NB4 (cell line): ENCODE results near the gene ACSS3.
"Not testable (repeated sequence)": the region's sequence is repeated elsewhere in the genome, so short reads cannot be mapped to it uniquely, and the experiment has no call there.

ENCODE experiments used
- DNase-seq: peaks from one replicate; pipeline ENCODE4 v3.0.0; 2010; ENCODE audit warnings: low read depth
- H3K4me3 ChIP-seq: one replicate; pipeline ENCODE4 v1.5.1; 2011; ENCODE audit warnings: mild to moderate bottlenecking, low read depth, low read length, moderate library complexity
- MYC ChIP-seq: IDR thresholded peaks from 2 replicates; pipeline ENCODE4 v1.6.1; 2011; ENCODE audit warnings: low read depth, low read length
- POLR2A ChIP-seq: IDR thresholded peaks from 2 replicates; pipeline ENCODE4 v1.6.1; 2011; ENCODE audit warnings: mild to moderate bottlenecking; ENCODE audit not compliant: insufficient read length; ENCODE audit errors: extremely low read depth
- TF ChIP-seq, protein P1 (sequence below): IDR thresholded peaks from one replicate; pipeline ENCODE4 v1.5.1; 2012; ENCODE audit warnings: low read depth, low read length
- TF ChIP-seq, protein P2 (sequence below): IDR thresholded peaks from 2 replicates; pipeline ENCODE4 v1.6.1; 2011; ENCODE audit warnings: low read depth, low read length

The ACSS3 gene

DNA sequence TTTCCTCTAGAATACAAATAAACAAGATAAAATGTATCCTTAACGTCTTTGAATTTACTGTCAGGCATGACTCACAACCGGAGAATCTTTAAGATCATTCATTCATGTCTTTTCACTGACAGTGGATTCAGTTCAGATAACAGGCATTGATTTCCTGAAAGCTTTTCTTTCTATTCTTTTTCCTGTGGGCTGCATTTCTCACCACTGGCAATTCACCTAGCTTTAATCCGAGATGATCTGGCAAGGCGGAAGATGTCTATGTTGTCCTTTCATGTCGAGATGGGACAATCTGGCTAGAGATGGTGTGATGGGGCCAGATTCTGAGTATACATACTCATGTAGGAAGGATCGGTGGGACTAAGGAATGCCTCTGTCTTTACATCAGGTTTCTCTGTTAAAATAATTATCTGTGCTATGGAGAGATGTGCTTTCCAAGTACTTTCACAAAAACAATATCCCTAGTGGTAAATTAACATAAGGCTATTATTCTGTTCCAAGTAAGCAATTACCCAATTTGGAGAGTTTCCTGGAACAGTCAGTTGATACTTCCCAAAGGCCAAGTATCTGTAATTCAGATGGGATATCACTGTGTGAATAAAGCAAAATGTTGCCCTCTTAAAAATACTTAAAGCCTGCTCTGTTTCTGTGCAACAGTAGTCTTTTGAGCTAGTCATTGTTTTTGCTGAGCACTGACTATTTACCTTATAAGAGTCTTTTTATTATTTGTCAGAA is 17.8 kb downstream of the ACSS3 start:
- no peak overlapping the region for H3K4me3 ChIP-seq
- no peak for DNase-seq
- TF ChIP-seq, protein P1, sequence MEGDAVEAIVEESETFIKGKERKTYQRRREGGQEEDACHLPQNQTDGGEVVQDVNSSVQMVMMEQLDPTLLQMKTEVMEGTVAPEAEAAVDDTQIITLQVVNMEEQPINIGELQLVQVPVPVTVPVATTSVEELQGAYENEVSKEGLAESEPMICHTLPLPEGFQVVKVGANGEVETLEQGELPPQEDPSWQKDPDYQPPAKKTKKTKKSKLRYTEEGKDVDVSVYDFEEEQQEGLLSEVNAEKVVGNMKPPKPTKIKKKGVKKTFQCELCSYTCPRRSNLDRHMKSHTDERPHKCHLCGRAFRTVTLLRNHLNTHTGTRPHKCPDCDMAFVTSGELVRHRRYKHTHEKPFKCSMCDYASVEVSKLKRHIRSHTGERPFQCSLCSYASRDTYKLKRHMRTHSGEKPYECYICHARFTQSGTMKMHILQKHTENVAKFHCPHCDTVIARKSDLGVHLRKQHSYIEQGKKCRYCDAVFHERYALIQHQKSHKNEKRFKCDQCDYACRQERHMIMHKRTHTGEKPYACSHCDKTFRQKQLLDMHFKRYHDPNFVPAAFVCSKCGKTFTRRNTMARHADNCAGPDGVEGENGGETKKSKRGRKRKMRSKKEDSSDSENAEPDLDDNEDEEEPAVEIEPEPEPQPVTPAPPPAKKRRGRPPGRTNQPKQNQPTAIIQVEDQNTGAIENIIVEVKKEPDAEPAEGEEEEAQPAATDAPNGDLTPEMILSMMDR: no peak
- no peak for TF ChIP-seq POLR2A
- no peak for TF ChIP-seq MYC
- TF ChIP-seq, protein P2, sequence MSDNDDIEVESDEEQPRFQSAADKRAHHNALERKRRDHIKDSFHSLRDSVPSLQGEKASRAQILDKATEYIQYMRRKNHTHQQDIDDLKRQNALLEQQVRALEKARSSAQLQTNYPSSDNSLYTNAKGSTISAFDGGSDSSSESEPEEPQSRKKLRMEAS: no peak

DNA sequence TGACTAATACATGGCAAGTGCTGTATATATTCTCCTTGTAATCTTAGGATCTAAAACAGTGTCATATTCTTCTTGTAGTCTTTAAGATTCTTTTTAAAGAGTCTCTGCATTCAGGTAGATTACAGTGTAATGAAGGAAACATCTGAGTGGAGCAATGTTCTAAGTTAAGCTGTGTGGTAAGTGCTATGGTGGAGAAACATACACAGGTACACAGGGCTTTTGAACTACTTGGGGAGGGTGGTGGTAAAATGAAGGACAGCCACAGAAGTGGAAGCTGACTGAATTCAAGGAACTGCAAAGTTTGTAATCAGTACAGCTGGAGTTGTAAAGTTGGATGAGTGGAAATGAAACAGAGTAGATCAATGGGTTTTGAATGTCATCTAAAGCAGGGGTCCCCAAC is 27.8 kb downstream of the ACSS3 start:
- no peak overlapping the region for H3K4me3 ChIP-seq
- TF ChIP-seq, protein P1: no peak
- TF ChIP-seq MYC (no peak), POLR2A (no peak)
- TF ChIP-seq, protein P2: no peak
- DNase-seq: no peak

DNA sequence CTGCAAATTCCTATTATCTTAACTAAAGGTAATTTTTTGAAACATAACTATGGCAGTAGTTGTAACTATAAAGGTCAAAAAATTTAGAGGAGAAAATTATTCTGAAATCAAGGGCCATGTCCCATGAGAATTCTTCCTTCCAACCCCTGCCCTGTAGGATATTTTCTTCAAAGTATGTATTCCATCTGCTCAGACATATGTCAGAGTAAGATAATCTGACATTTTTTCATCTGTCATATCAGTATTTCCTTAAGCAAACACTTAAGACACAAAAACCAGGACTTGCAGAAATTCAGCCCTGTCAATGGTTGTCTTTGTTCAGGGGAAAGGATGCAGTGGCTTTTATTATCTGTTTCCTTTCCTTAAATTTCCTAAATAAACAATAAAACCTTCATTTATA is 36.3 kb downstream of the ACSS3 start:
- no peak for DNase-seq
- TF ChIP-seq MYC (no peak), POLR2A (no peak)
- TF ChIP-seq, protein P1: no peak
- TF ChIP-seq, protein P2: no peak
- H3K4me3 ChIP-seq: no peak overlapping the region

DNA sequence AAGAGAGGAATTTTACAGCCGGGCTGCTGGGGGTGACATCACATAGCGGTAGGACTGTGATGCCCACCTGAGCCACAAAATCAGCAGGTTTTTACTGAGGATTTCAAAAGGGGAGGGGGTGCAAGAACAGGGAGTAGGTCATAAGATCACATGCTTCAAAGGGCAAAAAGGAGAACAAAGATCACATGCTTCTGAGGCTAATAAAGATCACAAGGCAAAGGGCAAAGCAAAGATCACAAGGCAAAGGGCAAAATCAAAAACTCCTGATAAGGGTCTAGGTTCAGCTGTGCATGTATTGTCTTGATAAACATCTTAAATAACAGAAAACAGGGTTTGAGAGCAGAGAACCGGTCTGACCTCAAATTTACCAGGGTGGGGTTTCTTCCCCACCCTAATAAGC is 41.2 kb downstream of the ACSS3 start:
- not testable (repeated sequence) for H3K4me3 ChIP-seq, DNase-seq

DNA sequence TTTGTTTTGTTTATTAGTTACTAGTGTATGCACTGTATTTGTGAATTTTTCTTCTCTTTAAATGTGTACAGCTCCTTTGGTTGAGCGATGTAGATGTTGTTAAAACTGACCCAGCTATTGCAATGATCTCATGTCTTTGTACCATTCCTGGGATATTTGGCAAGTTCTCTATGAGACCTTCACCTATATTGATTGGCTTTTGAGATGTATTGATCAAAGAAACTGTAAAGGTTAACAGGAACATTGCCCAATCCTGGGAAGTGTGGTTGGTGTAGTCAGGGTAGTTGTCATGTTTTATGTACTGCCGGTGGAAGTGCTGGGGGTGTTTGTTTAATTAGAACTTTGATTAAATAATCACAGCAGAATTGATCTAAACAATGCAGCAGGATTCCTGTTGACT is 43.1 kb downstream of the ACSS3 start:
- DNase-seq: no peak
- no peak for TF ChIP-seq POLR2A
- TF ChIP-seq, protein P2: no peak
- TF ChIP-seq MYC: no peak
- TF ChIP-seq, protein P1: no peak
- H3K4me3 ChIP-seq: no peak overlapping the region

DNA sequence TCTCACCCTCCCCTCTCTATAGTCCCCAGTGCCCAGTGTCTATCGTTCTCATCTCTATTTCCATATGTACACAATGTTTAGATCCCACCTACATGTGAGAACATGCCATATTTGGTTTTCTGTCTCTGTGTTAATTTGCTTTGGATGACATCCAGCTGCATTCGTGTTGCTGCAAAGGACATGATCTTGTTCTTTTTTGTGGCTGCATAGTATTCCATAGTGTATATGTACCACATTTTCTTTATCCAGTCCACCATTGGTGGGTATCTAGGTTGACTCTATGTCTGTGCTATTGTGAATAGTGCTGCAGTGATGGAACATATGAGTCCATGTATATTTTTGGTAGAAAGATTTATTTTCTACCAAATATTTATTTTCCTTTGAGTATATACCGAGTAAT is 45.7 kb downstream of the ACSS3 start:
- TF ChIP-seq, protein P1: no peak
- TF ChIP-seq POLR2A (no peak), MYC (no peak)
- TF ChIP-seq, protein P2: no peak
- no peak for DNase-seq
- H3K4me3 ChIP-seq: no peak overlapping the region
